ENCODE measurements around the gene MAP3K4.
A peak's percentile ranks its signal among the peaks of the same experiment; 100 is the strongest.

The MAP3K4 gene

DNA sequence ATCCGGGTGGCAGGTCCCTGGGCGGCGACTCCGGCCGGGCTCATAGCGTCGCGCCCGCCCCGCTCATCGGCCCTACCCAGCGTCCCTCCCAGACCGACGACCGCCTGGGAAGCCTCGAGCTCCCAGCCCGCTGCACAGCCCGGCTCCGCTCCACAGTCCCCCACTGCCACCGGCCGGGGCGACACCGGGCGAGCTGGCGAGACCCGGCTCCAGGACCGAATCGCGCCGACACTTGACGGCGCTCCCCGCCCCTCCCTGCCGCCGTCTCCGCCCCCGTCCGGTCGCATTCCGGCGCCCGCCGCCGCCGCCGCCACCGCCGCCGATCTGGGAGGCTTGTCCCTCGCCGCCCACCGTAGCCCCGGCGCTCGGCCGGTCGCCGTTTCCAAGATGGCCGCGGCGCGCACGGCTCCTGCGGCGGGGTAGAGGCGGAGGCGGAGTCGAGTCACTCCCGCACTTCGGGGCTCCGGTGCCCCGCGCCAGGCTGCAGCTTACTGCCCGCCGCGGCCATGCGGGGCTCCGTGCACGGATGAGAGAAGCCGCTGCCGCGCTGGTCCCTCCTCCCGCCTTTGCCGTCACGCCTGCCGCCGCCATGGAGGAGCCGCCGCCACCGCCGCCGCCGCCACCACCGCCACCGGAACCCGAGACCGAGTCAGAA lies at the start of gene MAP3K4:
Gene MAP3K4, plus strand, starts transcription at position 364 of the 655 bp plus-strand sequence. Its CDS starts 163 bp downstream, at position 527.
- Histone ChIP-seq H3K4me3 (ENCODE audit: low read depth, low read length) (peak within 1 kb of the TSS; percentile 99), H3K9me3 (ENCODE audit: control insufficient read depth, insufficient read depth, low read depth, low read length) (peaks cover 11% of the 10 kb centered on the region), H3K4me1 (ENCODE audit: control insufficient read depth, insufficient read depth, low read length) (peaks cover 8% of the 10 kb centered on the region), H3K27ac (ENCODE audit: low read depth, low read length) (peak within 1 kb of the TSS; percentile 94), H3K36me3 (ENCODE audit: control insufficient read depth, insufficient read depth, low read length) (peaks cover 5% of the 10 kb centered on the region; the same call in 1 of the 2 replicates), H3K27me3 (ENCODE audit: control insufficient read depth, insufficient read depth, low read length) (no peaks in the 10 kb centered on the region), H3K9ac (ENCODE audit: low read length) (peak within 1 kb of the TSS; percentile 86)

GRCh38 chr6:160943997-160944396 lies 47.6 kb upstream of the MAP3K4 start:
- Histone ChIP-seq H3K9me3 (ENCODE audit: control insufficient read depth, insufficient read depth, low read depth, low read length) (no peaks in the 10 kb centered on the region), H3K4me3 (ENCODE audit: low read depth, low read length) (no peak overlapping the region), H3K9ac (ENCODE audit: low read length) (no peak overlapping the region), H3K36me3 (ENCODE audit: control insufficient read depth, insufficient read depth, low read length) (no peaks in the 10 kb centered on the region), H3K27me3 (ENCODE audit: control insufficient read depth, insufficient read depth, low read length) (no peaks in the 10 kb centered on the region), H3K27ac (ENCODE audit: low read depth, low read length) (no peak overlapping the region), H3K4me1 (ENCODE audit: control insufficient read depth, insufficient read depth, low read length) (peaks cover 5% of the 10 kb centered on the region; the same call in 1 of the 2 replicates)

GRCh38 chr6:160945516-160946177 lies 45.9 kb upstream of the MAP3K4 start:
- Histone ChIP-seq H3K27ac (ENCODE audit: low read depth, low read length) (no peak overlapping the region), H3K9me3 (ENCODE audit: control insufficient read depth, insufficient read depth, low read depth, low read length) (no peaks in the 10 kb centered on the region), H3K4me1 (ENCODE audit: control insufficient read depth, insufficient read depth, low read length) (peaks cover 5% of the 10 kb centered on the region; the same call in 1 of the 2 replicates), H3K27me3 (ENCODE audit: control insufficient read depth, insufficient read depth, low read length) (no peaks in the 10 kb centered on the region), H3K36me3 (ENCODE audit: control insufficient read depth, insufficient read depth, low read length) (no peaks in the 10 kb centered on the region), H3K9ac (ENCODE audit: low read length) (no peak overlapping the region), H3K4me3 (ENCODE audit: low read depth, low read length) (no peak overlapping the region)

- no peak overlapping the region for H3K27ac ChIP-seq (ENCODE audit: low read depth, low read length)
- no peaks in the 10 kb centered on the region for H3K36me3 ChIP-seq (ENCODE audit: control insufficient read depth, insufficient read depth, low read length)
Observed at GRCh38 chr6:160949531-160949930, 42.0 kb upstream of the MAP3K4 start.

GRCh38 chr6:160950507-160950906 lies 41.1 kb upstream of the MAP3K4 start:
- H3K9me3 ChIP-seq (ENCODE audit: control insufficient read depth, insufficient read depth, low read depth, low read length): no peaks in the 10 kb centered on the region
- H3K9ac ChIP-seq (ENCODE audit: low read length): no peak overlapping the region
- H3K27ac ChIP-seq (ENCODE audit: low read depth, low read length): no peak overlapping the region
- no peaks in the 10 kb centered on the region for H3K36me3 ChIP-seq (ENCODE audit: control insufficient read depth, insufficient read depth, low read length)
- H3K27me3 ChIP-seq (ENCODE audit: control insufficient read depth, insufficient read depth, low read length): no peaks in the 10 kb centered on the region
- no peak overlapping the region for H3K4me3 ChIP-seq (ENCODE audit: low read depth, low read length)
- peaks cover 9% of the 10 kb centered on the region; the same call in 1 of the 2 replicates for H3K4me1 ChIP-seq (ENCODE audit: control insufficient read depth, insufficient read depth, low read length)

More at GRCh38 chr6:160949531-160949930, 42.0 kb upstream of the MAP3K4 start:
- peaks cover 11% of the 10 kb centered on the region; the same call in 1 of the 2 replicates for H3K4me1 ChIP-seq (ENCODE audit: control insufficient read depth, insufficient read depth, low read length)
- no peaks in the 10 kb centered on the region for H3K27me3 ChIP-seq (ENCODE audit: control insufficient read depth, insufficient read depth, low read length)
- no peak overlapping the region for H3K9ac ChIP-seq (ENCODE audit: low read length)
- H3K9me3 ChIP-seq (ENCODE audit: control insufficient read depth, insufficient read depth, low read depth, low read length): no peaks in the 10 kb centered on the region
- no peak overlapping the region for H3K4me3 ChIP-seq (ENCODE audit: low read depth, low read length)

DNA sequence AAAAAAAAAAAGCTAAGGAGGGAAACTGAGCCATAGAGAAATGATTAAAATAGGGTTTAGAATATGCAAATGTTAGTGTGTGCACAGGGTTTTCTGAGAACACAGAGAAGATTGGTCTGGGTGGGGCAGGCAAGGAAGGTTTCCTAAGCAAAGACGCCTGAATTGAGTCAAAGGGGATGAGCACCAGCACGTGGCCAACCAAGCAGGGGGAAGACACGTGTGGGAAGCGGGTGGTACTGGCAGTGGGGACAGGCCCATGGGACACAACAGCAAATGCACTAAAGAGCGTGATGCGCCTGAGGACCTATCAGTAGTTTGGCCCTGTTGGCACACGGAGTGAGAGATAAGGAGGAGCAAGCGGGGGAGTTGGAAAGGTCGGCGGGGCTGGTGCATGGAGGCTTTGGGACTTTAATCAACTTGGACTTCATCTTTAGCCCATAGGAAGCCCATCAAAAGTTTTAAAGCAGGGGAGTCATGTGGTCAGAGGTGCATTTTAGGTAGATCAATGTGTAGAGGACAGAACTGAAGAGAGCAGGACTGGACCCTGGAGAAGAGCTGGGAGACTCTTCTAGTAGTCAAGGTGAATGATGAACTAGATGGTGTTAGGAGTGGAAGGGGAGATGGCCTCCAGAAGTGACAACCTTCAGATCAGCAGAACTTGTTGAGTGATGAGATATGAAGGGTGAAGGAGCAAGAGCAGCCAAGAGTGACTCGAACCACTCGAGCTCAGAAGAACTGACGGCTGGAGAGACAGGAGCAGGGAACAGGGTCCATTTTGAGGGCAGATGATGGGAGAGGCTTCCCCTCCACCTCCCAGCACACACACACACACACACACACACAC lies 40.2 kb upstream of the MAP3K4 start:
- Histone ChIP-seq H3K27ac (ENCODE audit: low read depth, low read length) (no peak overlapping the region), H3K9me3 (ENCODE audit: control insufficient read depth, insufficient read depth, low read depth, low read length) (no peaks in the 10 kb centered on the region), H3K4me1 (ENCODE audit: control insufficient read depth, insufficient read depth, low read length) (0 out of 2 replicates have a peak, but pooled peaks cover 6% of the 10 kb centered on the region), H3K36me3 (ENCODE audit: control insufficient read depth, insufficient read depth, low read length) (no peaks in the 10 kb centered on the region), H3K27me3 (ENCODE audit: control insufficient read depth, insufficient read depth, low read length) (no peaks in the 10 kb centered on the region), H3K4me3 (ENCODE audit: low read depth, low read length) (no peak overlapping the region), H3K9ac (ENCODE audit: low read length) (no peak overlapping the region)

DNA sequence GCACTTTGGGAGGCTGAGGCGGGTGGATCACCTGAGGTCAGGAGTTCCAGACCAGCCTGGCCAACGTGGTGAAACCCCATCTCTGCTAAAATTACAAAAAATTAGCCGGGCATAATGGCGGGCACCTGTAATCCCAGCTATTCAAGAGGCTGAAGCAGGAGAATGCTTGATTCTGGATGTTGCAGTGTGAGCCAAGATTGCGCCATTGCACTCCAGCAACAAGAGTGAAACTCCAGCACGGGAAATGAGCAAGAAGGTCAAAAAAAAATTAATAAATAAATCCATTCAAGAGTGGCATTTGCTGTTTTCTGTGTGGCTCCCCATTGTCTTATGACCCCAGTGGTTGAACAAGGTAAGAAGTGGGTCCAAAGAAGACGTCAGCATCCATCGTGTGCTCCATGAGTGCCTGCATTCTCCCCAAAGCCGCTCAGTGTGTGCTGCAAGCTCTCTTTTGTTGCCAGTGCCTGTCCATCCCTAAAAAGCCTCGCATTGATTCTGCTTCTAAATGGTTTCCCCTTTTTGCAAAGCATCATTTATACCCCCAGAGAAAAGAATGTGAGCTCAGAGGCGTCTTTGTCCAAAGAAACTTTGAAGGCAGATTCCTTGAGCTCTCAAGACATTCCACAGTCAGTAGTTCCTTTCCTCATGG lies 38.8 kb upstream of the MAP3K4 start:
- no peaks in the 10 kb centered on the region for H3K9me3 ChIP-seq (ENCODE audit: control insufficient read depth, insufficient read depth, low read depth, low read length)
- 0 out of 2 replicates have a peak, but pooled peaks cover 6% of the 10 kb centered on the region for H3K4me1 ChIP-seq (ENCODE audit: control insufficient read depth, insufficient read depth, low read length)
- no peak overlapping the region for H3K9ac ChIP-seq (ENCODE audit: low read length)
- H3K27me3 ChIP-seq (ENCODE audit: control insufficient read depth, insufficient read depth, low read length): no peaks in the 10 kb centered on the region
- H3K27ac ChIP-seq (ENCODE audit: low read depth, low read length): no peak overlapping the region
- no peaks in the 10 kb centered on the region for H3K36me3 ChIP-seq (ENCODE audit: control insufficient read depth, insufficient read depth, low read length)
- H3K4me3 ChIP-seq (ENCODE audit: low read depth, low read length): no peak overlapping the region

DNA sequence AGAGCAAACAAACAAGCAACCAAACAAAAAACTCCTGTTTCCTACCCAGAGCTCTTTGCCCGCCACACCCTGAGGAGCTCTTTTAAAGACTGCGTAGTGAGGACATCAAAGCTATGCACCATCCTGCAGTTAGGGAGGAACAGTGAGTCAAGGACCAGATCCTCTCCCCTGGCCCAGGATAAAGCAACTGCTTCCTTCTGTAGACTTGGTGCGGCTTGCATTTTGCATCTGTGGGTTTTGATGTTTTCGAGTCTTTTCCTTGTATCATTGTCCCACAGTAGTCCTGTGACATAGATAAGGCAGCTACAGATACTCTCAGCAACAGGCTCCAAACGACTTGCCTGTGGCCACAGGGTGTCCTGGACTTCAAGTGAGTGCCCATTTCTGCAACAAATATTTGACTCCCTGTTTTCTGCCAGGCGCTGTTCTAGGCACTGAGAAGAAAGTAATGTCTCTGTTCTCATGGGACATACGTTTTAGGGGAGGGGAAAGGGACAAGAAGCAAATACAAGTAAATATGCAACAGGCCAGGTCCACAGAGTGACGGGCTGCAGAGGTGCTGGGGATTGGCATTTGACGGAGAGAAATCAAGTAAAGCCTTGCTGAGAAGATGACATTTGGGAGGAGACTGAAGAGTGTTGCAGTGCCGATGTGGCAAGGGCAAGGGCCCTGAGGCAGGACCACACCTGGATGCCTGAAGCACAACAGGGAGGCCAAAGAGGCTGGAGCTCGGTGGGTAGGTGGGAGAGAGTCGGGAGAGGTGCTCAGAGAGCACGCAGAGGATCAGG lies 35.9 kb upstream of the MAP3K4 start:
- Histone ChIP-seq H3K27ac (ENCODE audit: low read depth, low read length) (no peak overlapping the region), H3K36me3 (ENCODE audit: control insufficient read depth, insufficient read depth, low read length) (no peaks in the 10 kb centered on the region), H3K27me3 (ENCODE audit: control insufficient read depth, insufficient read depth, low read length) (no peaks in the 10 kb centered on the region), H3K9ac (ENCODE audit: low read length) (no peak overlapping the region), H3K4me1 (ENCODE audit: control insufficient read depth, insufficient read depth, low read length) (peaks cover 16% of the 10 kb centered on the region), H3K4me3 (ENCODE audit: low read depth, low read length) (no peak overlapping the region), H3K9me3 (ENCODE audit: control insufficient read depth, insufficient read depth, low read depth, low read length) (no peaks in the 10 kb centered on the region)

GRCh38 chr6:160956300-160957035 lies 35.1 kb upstream of the MAP3K4 start:
- no peaks in the 10 kb centered on the region for H3K36me3 ChIP-seq (ENCODE audit: control insufficient read depth, insufficient read depth, low read length)
- no peaks in the 10 kb centered on the region for H3K27me3 ChIP-seq (ENCODE audit: control insufficient read depth, insufficient read depth, low read length)
- H3K27ac ChIP-seq (ENCODE audit: low read depth, low read length): no peak overlapping the region
- H3K4me1 ChIP-seq (ENCODE audit: control insufficient read depth, insufficient read depth, low read length): peaks cover 16% of the 10 kb centered on the region
- no peak overlapping the region for H3K4me3 ChIP-seq (ENCODE audit: low read depth, low read length)
- no peaks in the 10 kb centered on the region for H3K9me3 ChIP-seq (ENCODE audit: control insufficient read depth, insufficient read depth, low read depth, low read length)
- H3K9ac ChIP-seq (ENCODE audit: low read length): no peak overlapping the region
